SU-DHL-6 (cell line): ENCODE measurements around the gene CABP4.

Experiments
- H2AFZ ChIP-seq: fragments of 200-600 bp; sonication (generic); 2 replicates; pipeline ENCODE4 v1.6.1; 2014; ENCODE audit warnings: low read depth, mild to moderate bottlenecking, moderate library complexity, mixed read lengths, antibody characterized with exemption, low read length; ENCODE audit not compliant: severe bottlenecking
- H3F3A ChIP-seq: fragments of 200-600 bp; shearing (Covaris generic); 2 replicates; pipeline ENCODE4 v1.6.0; 2016; ENCODE audit warnings: antibody characterized with exemption, mild to moderate bottlenecking; ENCODE audit not compliant: insufficient read depth
- H3K27ac ChIP-seq: fragments of 200-600 bp; sonication (generic); 2 replicates; pipeline ENCODE4 v1.5.1; 2016; ENCODE audit warnings: low read depth, mild to moderate bottlenecking, low read length, moderate library complexity, mixed read lengths
- H3K27me3 ChIP-seq: fragments of 200-600 bp; sonication (generic), shearing (Covaris generic); 2 replicates; pipeline ENCODE4 v1.6.0; 2014; ENCODE audit warnings: mild to moderate bottlenecking, low read length
- H3K36me3 ChIP-seq: fragments of 200-600 bp; sonication (generic); 2 replicates; pipeline ENCODE4 v1.6.1; 2014; ENCODE audit warnings: mild to moderate bottlenecking, low read length, mixed read lengths
- H3K4me2 ChIP-seq: fragments of 300-600, 200-600 bp; shearing (Covaris generic), sonication (generic); 2 replicates; pipeline ENCODE4 v1.6.0; 2014; ENCODE audit warnings: low read length, low read depth, mild to moderate bottlenecking; ENCODE audit not compliant: poor library complexity, severe bottlenecking
- H3K4me3 ChIP-seq: fragments of 200-600 bp; sonication (generic); 2 replicates; pipeline ENCODE4 v1.5.1; 2014; ENCODE audit warnings: antibody characterized with exemption, low read length, mild to moderate bottlenecking, mixed read lengths; ENCODE audit not compliant: insufficient read depth, poor library complexity, severe bottlenecking
- H3K79me2 ChIP-seq: fragments of 200-600 bp; sonication (generic); 2 replicates; pipeline ENCODE4 v1.6.1; 2014; ENCODE audit warnings: mild to moderate bottlenecking, low read length, moderate library complexity; ENCODE audit not compliant: insufficient read depth
- H3K9ac ChIP-seq: fragments of 200-600 bp; sonication (generic); 2 replicates; pipeline ENCODE4 v1.7.0; 2014; ENCODE audit warnings: mild to moderate bottlenecking, low read length
- H3K9me2 ChIP-seq: fragments of 200-600 bp; sonication (generic); replicated peaks from 2 replicates; pipeline ENCODE4 v1.6.1; 2014; ENCODE audit warnings: low read length; ENCODE audit not compliant: insufficient read depth
- H3K9me3 ChIP-seq: fragments of 200-600 bp; sonication (generic); 2 replicates; pipeline ENCODE4 v1.6.1; 2014; ENCODE audit warnings: low read length, mixed read lengths; ENCODE audit not compliant: insufficient read depth
- H4K20me1 ChIP-seq: fragments of 200-600 bp; sonication (generic); 2 replicates; pipeline ENCODE4 v1.6.1; 2014; ENCODE audit warnings: low read depth, mild to moderate bottlenecking, antibody characterized with exemption, low read length, moderate library complexity, mixed read lengths
- EZH2phosphoT487 ChIP-seq: fragments of 200-600 bp; sonication (generic), shearing (Covaris generic); conservative IDR thresholded peaks from 2 replicates; pipeline ENCODE4 v1.6.1; 2018; ENCODE audit warnings: mild to moderate bottlenecking, antibody characterized with exemption, low read length, moderate library complexity, mixed read lengths
- TF ChIP-seq, protein P1 (sequence below): fragments of 200-600 bp; sonication (generic); IDR thresholded peaks from one replicate; pipeline ENCODE4 v1.5.1; 2017; ENCODE audit warnings: antibody characterized with exemption, mild to moderate bottlenecking, low read length, moderate library complexity; ENCODE audit not compliant: insufficient read depth, poor library complexity, severe bottlenecking

The CABP4 gene

GRCh38 chr11:67420147-67420645, 35.0 kb upstream of the CABP4 start:
- Histone ChIP-seq H3K36me3 (no peaks in the 10 kb centered on the region), H3K4me3 (peak overlapping the region; percentile 49), H3K4me2 (peak overlapping the region; percentile 59), H3F3A (no peaks in the 10 kb centered on the region), H3K27me3 (no peaks in the 10 kb centered on the region), H3K9me3 (no peaks in the 10 kb centered on the region), H3K9me2 (no peaks in the 10 kb centered on the region), H3K27ac (peak overlapping the region; percentile 52; the same call in 1 of the 2 replicates), H2AFZ (no peak overlapping the region), H3K9ac (peak overlapping the region; percentile 67), H4K20me1 (no peaks in the 10 kb centered on the region), H3K79me2 (no peaks in the 10 kb centered on the region)
- TF ChIP-seq, protein P1, sequence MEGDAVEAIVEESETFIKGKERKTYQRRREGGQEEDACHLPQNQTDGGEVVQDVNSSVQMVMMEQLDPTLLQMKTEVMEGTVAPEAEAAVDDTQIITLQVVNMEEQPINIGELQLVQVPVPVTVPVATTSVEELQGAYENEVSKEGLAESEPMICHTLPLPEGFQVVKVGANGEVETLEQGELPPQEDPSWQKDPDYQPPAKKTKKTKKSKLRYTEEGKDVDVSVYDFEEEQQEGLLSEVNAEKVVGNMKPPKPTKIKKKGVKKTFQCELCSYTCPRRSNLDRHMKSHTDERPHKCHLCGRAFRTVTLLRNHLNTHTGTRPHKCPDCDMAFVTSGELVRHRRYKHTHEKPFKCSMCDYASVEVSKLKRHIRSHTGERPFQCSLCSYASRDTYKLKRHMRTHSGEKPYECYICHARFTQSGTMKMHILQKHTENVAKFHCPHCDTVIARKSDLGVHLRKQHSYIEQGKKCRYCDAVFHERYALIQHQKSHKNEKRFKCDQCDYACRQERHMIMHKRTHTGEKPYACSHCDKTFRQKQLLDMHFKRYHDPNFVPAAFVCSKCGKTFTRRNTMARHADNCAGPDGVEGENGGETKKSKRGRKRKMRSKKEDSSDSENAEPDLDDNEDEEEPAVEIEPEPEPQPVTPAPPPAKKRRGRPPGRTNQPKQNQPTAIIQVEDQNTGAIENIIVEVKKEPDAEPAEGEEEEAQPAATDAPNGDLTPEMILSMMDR: no peak
- no peak for TF ChIP-seq EZH2phosphoT487

GRCh38 chr11:67420646-67421429, 34.3 kb upstream of the CABP4 start:
- TF ChIP-seq, protein P1: no peak
- TF ChIP-seq EZH2phosphoT487: no peak
- H2AFZ ChIP-seq: peak overlapping the region; percentile 71

DNA sequence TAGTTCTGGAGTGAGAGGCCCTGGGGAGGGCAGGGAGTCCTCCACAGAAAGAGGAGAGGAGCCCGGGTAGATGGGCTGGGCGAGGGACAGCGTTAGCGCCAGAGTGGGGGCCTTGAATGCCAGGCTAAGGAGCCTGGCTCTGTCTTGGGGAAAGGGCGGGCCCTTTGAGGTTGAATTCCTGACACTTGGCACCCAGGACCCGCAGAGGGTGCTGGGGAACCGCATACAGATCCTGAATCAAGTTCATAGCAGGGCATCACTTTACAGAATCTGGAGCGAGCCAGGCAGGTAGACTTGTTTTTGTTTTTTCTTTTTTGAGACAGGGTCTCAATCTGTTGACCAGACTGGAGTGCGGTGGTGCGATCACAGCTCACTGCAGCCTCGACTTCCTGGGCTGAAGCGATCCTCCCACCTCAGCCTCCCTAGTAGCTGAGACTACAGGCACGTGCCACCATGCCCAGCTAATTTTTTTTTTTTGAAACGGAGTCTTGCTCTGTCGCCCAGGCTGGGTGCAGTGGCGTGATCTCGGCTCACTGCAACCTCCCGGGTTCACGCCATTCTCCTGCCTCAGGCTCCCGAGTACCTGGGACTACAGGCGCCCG, 33.6 kb upstream of the CABP4 start:
- Histone ChIP-seq H3K27me3 (no peaks in the 10 kb centered on the region), H3K4me2 (peak overlapping the region; percentile 48), H3F3A (no peaks in the 10 kb centered on the region), H3K9me3 (no peaks in the 10 kb centered on the region), H3K36me3 (no peaks in the 10 kb centered on the region), H3K9me2 (no peaks in the 10 kb centered on the region), H4K20me1 (no peaks in the 10 kb centered on the region), H2AFZ (peak overlapping the region; percentile 71), H3K79me2 (no peaks in the 10 kb centered on the region), H3K9ac (peak overlapping the region; percentile 22; the same call in 1 of the 2 replicates), H3K27ac (no peak overlapping the region), H3K4me3 (no peak overlapping the region)
- no peak for TF ChIP-seq EZH2phosphoT487
- TF ChIP-seq, protein P1: no peak

More at GRCh38 chr11:67420646-67421429, 34.3 kb upstream of the CABP4 start:
- peak overlapping the region; percentile 52 for H3K27ac ChIP-seq
- no peaks in the 10 kb centered on the region for H3K79me2 ChIP-seq
- no peaks in the 10 kb centered on the region for H3K36me3 ChIP-seq
- H4K20me1 ChIP-seq: no peaks in the 10 kb centered on the region
- no peaks in the 10 kb centered on the region for H3F3A ChIP-seq
- no peaks in the 10 kb centered on the region for H3K9me2 ChIP-seq
- H3K9me3 ChIP-seq: no peaks in the 10 kb centered on the region
- peak overlapping the region; percentile 59 for H3K4me2 ChIP-seq
- peak overlapping the region; percentile 49 for H3K4me3 ChIP-seq
- H3K9ac ChIP-seq: peak overlapping the region; percentile 67
- no peaks in the 10 kb centered on the region for H3K27me3 ChIP-seq
